SK-N-SH (cell line): Measurements from ENCODE around the gene TAF5L. TPM values are rescaled to one million over a fixed set of nuclear protein-coding genes. Genes with fewer than 3 reads are reported as not detected.

Experiments used
- CTCF ChIA-PET: fragments of 300-600, 350-600 bp; formaldehyde crosslinking; extraction: SDS; loops from one replicate; lab custom pipeline; 2021; lab: Yijun Ruan, JAX
- POLR2A ChIA-PET: fragments of 350-600 bp; sonication (Branson Sonifier 250); formaldehyde crosslinking; extraction: SDS; loops from one replicate; lab custom pipeline; 2020; ENCODE audit warnings: antibody characterized with exemption, inconsistent platforms; lab: Yijun Ruan, JAX
- DNase-seq: peaks from one replicate; pipeline ENCODE4 v3.0.0; 2012
- H2AFZ ChIP-seq: fragments of 200-600 bp; sonication (generic); 2 replicates; pipeline ENCODE4 v1.8.1; 2016; ENCODE audit warnings: antibody characterized with exemption, mild to moderate bottlenecking, low read depth
- H3F3A ChIP-seq: fragments of 200-600 bp; sonication (generic); replicated peaks from 2 replicates; pipeline ENCODE3; 2016; ENCODE audit warnings: antibody characterized with exemption, mild to moderate bottlenecking; ENCODE audit not compliant: insufficient read depth
- H3K27ac ChIP-seq, 2 experiments: fragments of 200-500 bp in 1 of 2; fragments of 200-600 bp in 1 of 2; sonication (Bioruptor generic) in 1 of 2; sonication (generic), shearing (Covaris generic) in 1 of 2; 2 replicates each; pipeline versions ENCODE4 v1.5.1 to v1.6.1; 2014 to 2016; ENCODE audit warnings: low read depth in 2 of 2, inconsistent platforms in 1 of 2, low read length in 1 of 2, mild to moderate bottlenecking in 1 of 2, mixed read lengths in 1 of 2
- H3K27me3 ChIP-seq: fragments of 200-600 bp; sonication (generic), shearing (Covaris generic); 2 replicates; pipeline ENCODE4 v1.6.1; 2016; ENCODE audit warnings: mixed run types; ENCODE audit not compliant: insufficient read depth
- H3K36me3 ChIP-seq, 2 experiments: fragments of 200-500 bp in 1 of 2; fragments of 200-600 bp in 1 of 2; sonication (Bioruptor generic) in 1 of 2; sonication (generic) in 1 of 2; replicated peaks in 1 of 2; 2 replicates each; pipeline versions ENCODE3 to v1.5.1; 2014 to 2016; ENCODE audit warnings: low read length in 1 of 2, mild to moderate bottlenecking in 1 of 2; ENCODE audit not compliant: insufficient read depth in 2 of 2, control insufficient read depth in 1 of 2
- H3K4me1 ChIP-seq, 2 experiments: fragments of 200-500 bp in 1 of 2; fragments of 200-600 bp in 1 of 2; sonication (Bioruptor generic) in 1 of 2; sonication (generic), shearing (Covaris generic) in 1 of 2; 2 replicates each; pipeline versions ENCODE4 v1.5.1 to v1.6.1; 2014 to 2016; ENCODE audit warnings: low read depth in 1 of 2, low read length in 1 of 2, mixed run types in 1 of 2; ENCODE audit not compliant: insufficient read depth in 2 of 2, control insufficient read depth in 1 of 2
- H3K4me2 ChIP-seq: fragments of 200-600 bp; sonication (generic), shearing (Covaris generic); 2 replicates; pipeline ENCODE4 v1.6.1; 2017; ENCODE audit warnings: mixed run types
- H3K4me3 ChIP-seq, 2 experiments: fragments of 200-500 bp in 1 of 2; fragments of 200-600 bp in 1 of 2; sonication (Bioruptor generic) in 1 of 2; sonication (generic), shearing (Covaris generic) in 1 of 2; 2 replicates each; pipeline versions ENCODE4 v1.5.1 to v1.8.1; 2014 to 2016; ENCODE audit warnings: low read depth in 2 of 2, inconsistent platforms in 1 of 2, low read length in 1 of 2, mild to moderate bottlenecking in 1 of 2, mixed read lengths in 1 of 2, moderate library complexity in 1 of 2
- H3K79me2 ChIP-seq: fragments of 200-600 bp; sonication (generic); 2 replicates; pipeline ENCODE4 v1.8.1; 2017; ENCODE audit warnings: mild to moderate bottlenecking; ENCODE audit not compliant: insufficient read depth
- H3K9ac ChIP-seq: fragments of 200-600 bp; sonication (generic); 2 replicates; pipeline ENCODE4 v1.6.1; 2017; ENCODE audit warnings: mixed run types
- H3K9me2 ChIP-seq: fragments of 200-600 bp; sonication (generic); 2 replicates; pipeline ENCODE4 v1.6.1; 2017; ENCODE audit warnings: mixed run types
- H3K9me3 ChIP-seq: fragments of 200-600 bp; sonication (generic); 2 replicates; pipeline ENCODE4 v1.6.1; 2017; ENCODE audit warnings: mixed run types, mild to moderate bottlenecking, moderate library complexity
- H4K20me1 ChIP-seq: fragments of 200-600 bp; sonication (generic); 2 replicates; pipeline ENCODE4 v1.6.1; 2017; ENCODE audit warnings: mild to moderate bottlenecking, mixed run types; ENCODE audit not compliant: insufficient read depth
- CTCF ChIP-seq: fragments of 200-600 bp; sonication (generic); IDR thresholded peaks from 2 replicates; pipeline ENCODE4 v1.6.1; 2017; ENCODE audit warnings: antibody characterized with exemption, mild to moderate bottlenecking, moderate library complexity
- ELF1 ChIP-seq: IDR thresholded peaks from 2 replicates; pipeline ENCODE4 v1.4.0; 2012
- EP300 ChIP-seq, 2 experiments: IDR thresholded peaks; 2 replicates each; pipeline versions ENCODE4 v1.4.0 to v1.6.1; 2012; ENCODE audit warnings: borderline replicate concordance in 1 of 2, low read depth in 1 of 2, low read length in 1 of 2
- GABPA ChIP-seq: IDR thresholded peaks from 2 replicates; pipeline ENCODE4 v1.4.0; 2012; ENCODE audit warnings: low read depth, mild to moderate bottlenecking
- JUND ChIP-seq: IDR thresholded peaks from 2 replicates; pipeline ENCODE4 v1.4.0; 2012
- NRF1 ChIP-seq: IDR thresholded peaks from 2 replicates; pipeline ENCODE4 v1.6.1; 2012; ENCODE audit warnings: low read depth, mild to moderate bottlenecking, low read length
- POLR2AphosphoS5 ChIP-seq: IDR thresholded peaks from 2 replicates; pipeline ENCODE4 v1.6.1; 2012; ENCODE audit warnings: low read depth, low read length
- RFX5 ChIP-seq: IDR thresholded peaks from 2 replicates; pipeline ENCODE4 v1.6.1; 2012; ENCODE audit warnings: mild to moderate bottlenecking, improper control_type of control experiment, low read length
- TEAD4 ChIP-seq: IDR thresholded peaks from 2 replicates; pipeline ENCODE4 v1.4.0; 2012; ENCODE audit warnings: mild to moderate bottlenecking, borderline replicate concordance; ENCODE audit not compliant: insufficient read depth
- ZBTB33 ChIP-seq: IDR thresholded peaks from 2 replicates; pipeline ENCODE4 v1.4.0; 2012; ENCODE audit warnings: low read depth, borderline replicate concordance
- WGBS: methylation state at CpG from one replicate; pipeline ENCODE4 v1.1.6; 2017; ENCODE audit warnings: low lambda C conversion rate; 5-methylcytosine and 5-hydroxymethylcytosine counted together
- polyA plus RNA-seq, 3 experiments: library from polyadenylated mRNA; depleted of rRNA; stranded (reverse); fragments of >200 nt; gene quantifications; 2 replicates each; pipeline ENCODE4 v1.2.3, GENCODE V29; 2012
- TF ChIP-seq, protein P1 (sequence below): IDR thresholded peaks from 2 replicates; pipeline ENCODE4 v1.6.1; 2012; ENCODE audit warnings: mild to moderate bottlenecking, low read depth, low read length, moderate library complexity

Gene TAF5L
- polyA plus RNA-seq, 1 of the 3 experiments (the other 2 are of a cell fraction): 17.1 TPM

- H4K20me1 ChIP-seq: no peaks in the 10 kb centered on the region
- no peaks in the 10 kb centered on the region for H3K27me3 ChIP-seq
- peak overlapping the region in 1 of 2 experiments; percentile 8; a peak in 1 of 4 replicates for H3K27ac ChIP-seq
- H3K9me2 ChIP-seq: no peaks in the 10 kb centered on the region
- TF ChIP-seq RFX5: no peak
- TF ChIP-seq ELF1: no peak
- TF ChIP-seq, protein P1, sequence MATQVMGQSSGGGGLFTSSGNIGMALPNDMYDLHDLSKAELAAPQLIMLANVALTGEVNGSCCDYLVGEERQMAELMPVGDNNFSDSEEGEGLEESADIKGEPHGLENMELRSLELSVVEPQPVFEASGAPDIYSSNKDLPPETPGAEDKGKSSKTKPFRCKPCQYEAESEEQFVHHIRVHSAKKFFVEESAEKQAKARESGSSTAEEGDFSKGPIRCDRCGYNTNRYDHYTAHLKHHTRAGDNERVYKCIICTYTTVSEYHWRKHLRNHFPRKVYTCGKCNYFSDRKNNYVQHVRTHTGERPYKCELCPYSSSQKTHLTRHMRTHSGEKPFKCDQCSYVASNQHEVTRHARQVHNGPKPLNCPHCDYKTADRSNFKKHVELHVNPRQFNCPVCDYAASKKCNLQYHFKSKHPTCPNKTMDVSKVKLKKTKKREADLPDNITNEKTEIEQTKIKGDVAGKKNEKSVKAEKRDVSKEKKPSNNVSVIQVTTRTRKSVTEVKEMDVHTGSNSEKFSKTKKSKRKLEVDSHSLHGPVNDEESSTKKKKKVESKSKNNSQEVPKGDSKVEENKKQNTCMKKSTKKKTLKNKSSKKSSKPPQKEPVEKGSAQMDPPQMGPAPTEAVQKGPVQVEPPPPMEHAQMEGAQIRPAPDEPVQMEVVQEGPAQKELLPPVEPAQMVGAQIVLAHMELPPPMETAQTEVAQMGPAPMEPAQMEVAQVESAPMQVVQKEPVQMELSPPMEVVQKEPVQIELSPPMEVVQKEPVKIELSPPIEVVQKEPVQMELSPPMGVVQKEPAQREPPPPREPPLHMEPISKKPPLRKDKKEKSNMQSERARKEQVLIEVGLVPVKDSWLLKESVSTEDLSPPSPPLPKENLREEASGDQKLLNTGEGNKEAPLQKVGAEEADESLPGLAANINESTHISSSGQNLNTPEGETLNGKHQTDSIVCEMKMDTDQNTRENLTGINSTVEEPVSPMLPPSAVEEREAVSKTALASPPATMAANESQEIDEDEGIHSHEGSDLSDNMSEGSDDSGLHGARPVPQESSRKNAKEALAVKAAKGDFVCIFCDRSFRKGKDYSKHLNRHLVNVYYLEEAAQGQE: no peak
- TF ChIP-seq JUND: no peak
- no peak for TF ChIP-seq EP300 (IDR thresholded peaks at IDR 0.05; ENCODE audit: borderline replicate concordance in 1 of 2, low read depth in 1 of 2, low read length in 1 of 2)
- TF ChIP-seq TEAD4: no peak
- TF ChIP-seq NRF1: no peak
- TF ChIP-seq, all 33 proteins: peak for 0
- ChIA-PET POLR2A (no interaction called here), CTCF (interaction anchor here (0.8 to 1.6 kb wide), 4 partner anchors 11 to 500 kb away, joined by 3 to 6 read pairs (median 4); no protein-coding TSS in a partner anchor)
- Histone ChIP-seq H3F3A (no peaks in the 10 kb centered on the region), H3K4me1 (peaks cover 0 to 29% of the 10 kb centered on the region in 2 experiments; a peak in 1 of 4 replicates), H3K4me3 (no peak overlapping the region), H3K4me2 (no peak overlapping the region), H3K79me2 (no peaks in the 10 kb centered on the region), H3K9ac (no peak overlapping the region), H3K36me3 (peaks cover 0 to 7% of the 10 kb centered on the region in 2 experiments), H3K9me3 (no peaks in the 10 kb centered on the region), H2AFZ (no peak overlapping the region)
- no peak for DNase-seq
- WGBS: 95% methylated on average over 4 of the region's 4 CpGs
Measured at GRCh38 chr1:229666585-229666984, 40.7 kb upstream of the TAF5L start.

DNA sequence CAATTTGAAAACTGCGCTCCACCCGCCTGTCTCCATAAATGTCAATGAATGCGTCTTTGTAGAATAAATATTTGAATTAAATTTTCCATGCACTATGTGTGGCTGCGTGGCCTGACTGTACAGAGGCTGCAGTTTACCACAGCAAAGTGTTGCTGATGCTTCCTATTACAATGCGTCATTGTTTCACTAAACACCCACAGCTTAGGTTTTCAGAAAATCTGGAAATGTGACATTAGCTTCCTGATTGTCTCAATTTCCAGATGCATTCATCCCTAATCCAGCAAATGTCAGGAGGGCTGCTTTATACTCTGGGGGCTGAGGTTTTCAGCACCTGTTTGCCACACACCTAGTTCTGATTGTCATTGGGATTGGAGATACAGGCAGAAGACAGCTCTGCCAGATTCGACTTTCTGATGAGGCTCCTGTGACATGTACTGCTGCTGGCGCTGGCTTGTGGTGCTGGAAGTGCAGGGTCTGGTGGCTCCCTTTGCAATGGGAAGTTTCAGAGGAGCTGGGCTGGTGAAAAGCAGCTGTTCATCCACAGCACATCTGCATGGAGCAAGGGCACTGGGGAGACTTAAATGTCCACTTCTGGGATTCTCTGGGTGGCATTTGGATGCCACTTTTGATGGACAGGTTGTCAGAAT is 40.1 kb upstream of the TAF5L start:
- Histone ChIP-seq H3F3A (no peaks in the 10 kb centered on the region), H3K4me2 (no peak overlapping the region), H2AFZ (no peak overlapping the region), H3K9me2 (no peaks in the 10 kb centered on the region), H3K79me2 (no peaks in the 10 kb centered on the region), H3K4me3 (no peak overlapping the region), H3K9me3 (no peaks in the 10 kb centered on the region), H3K36me3 (peaks cover 0 to 11% of the 10 kb centered on the region in 2 experiments), H3K27ac (peak overlapping the region in 1 of 2 experiments; percentile 8; a peak in 1 of 4 replicates), H3K9ac (no peak overlapping the region), H3K27me3 (no peaks in the 10 kb centered on the region), H3K4me1 (peaks cover 0 to 29% of the 10 kb centered on the region in 2 experiments; a peak in 1 of 4 replicates), H4K20me1 (no peaks in the 10 kb centered on the region)
- no peak for DNase-seq
- ChIA-PET POLR2A (interaction anchor here (1.7 kb wide), 1 partner anchor 238 kb away, joined by 3 read pairs; no protein-coding TSS in a partner anchor), CTCF (interaction anchor here (0.8 to 1.6 kb wide), 4 partner anchors 11 to 501 kb away, joined by 3 to 6 read pairs (median 4); no protein-coding TSS in a partner anchor)
- 99% methylated on average over 6 of the region's 7 CpGs for WGBS
- TF ChIP-seq ZBTB33 (no peak), RFX5 (no peak), NRF1 (no peak), TEAD4 (no peak), CTCF (no peak), POLR2AphosphoS5 (no peak), GABPA (no peak)
